GM18498 (cell line): Measurements from ENCODE around the gene CETP.
"Not testable (repeated sequence)": the region's sequence is repeated elsewhere in the genome, so short reads cannot be mapped to it uniquely, and the experiment has no call there.

Source experiments
- ATAC-seq: cut with Tn5 transposase; IDR thresholded peaks from one replicate; pipeline ENCODE4 v1.9.1; 2021; ENCODE audit warnings: mild to moderate bottlenecking, moderate library complexity; ENCODE audit not compliant: unreplicated experiment

Gene CETP

GRCh38 chr16:56977823-56978430 is 16.2 kb downstream of the CETP start:
- ATAC-seq = no peak

GRCh38 chr16:56980201-56980535 is 18.4 kb downstream of the CETP start:
- ATAC-seq = no peak

- ATAC-seq = peak; percentile 42
These were observed 19.3 kb downstream of the CETP start for GRCh38 chr16:56980792-56981724.

- no peak for ATAC-seq
These were observed 20.1 kb downstream of the CETP start for GRCh38 chr16:56981729-56982271.

- no peak for ATAC-seq
These were observed 20.9 kb downstream of the CETP start for GRCh38 chr16:56982695-56983094.

- no peak for ATAC-seq
These were observed 21.5 kb downstream of the CETP start for GRCh38 chr16:56983211-56983751.

GRCh38 chr16:56984639-56985038 is 22.9 kb downstream of the CETP start:
- ATAC-seq = no peak

GRCh38 chr16:56985288-56985961 is 23.7 kb downstream of the CETP start:
- ATAC-seq = no peak

- no peak for ATAC-seq
These were observed 24.2 kb downstream of the CETP start for GRCh38 chr16:56985962-56986360.

GRCh38 chr16:56986361-56986760 is 24.6 kb downstream of the CETP start:
- no peak for ATAC-seq

GRCh38 chr16:56986908-56987307 is 25.2 kb downstream of the CETP start:
- not testable (repeated sequence) for ATAC-seq

GRCh38 chr16:56987692-56988091 is 25.9 kb downstream of the CETP start:
- no peak for ATAC-seq

- no peak for ATAC-seq
These were observed 26.6 kb downstream of the CETP start for GRCh38 chr16:56988161-56988947.

GRCh38 chr16:56988948-56989945 is 27.5 kb downstream of the CETP start, which contains the start of gene NLRC5:
NLRC5 (plus strand) TSS chr16:56989557; CDS start chr16:57020713, 31,156 bp downstream.
- ATAC-seq = peak; percentile 88

- no peak for ATAC-seq
These were observed 28.2 kb downstream of the CETP start for GRCh38 chr16:56989988-56990387.

GRCh38 chr16:56990407-56991286 is 28.9 kb downstream of the CETP start:
- ATAC-seq = no peak

GRCh38 chr16:56992431-56992830 is 30.7 kb downstream of the CETP start:
- not testable (repeated sequence) for ATAC-seq

- no peak for ATAC-seq
These were observed 31.5 kb downstream of the CETP start for GRCh38 chr16:56993204-56993603.
